GM19351 (cell line): Measurements from ENCODE around the gene LGALS7.
"Not testable (repeated sequence)": the region's sequence is repeated elsewhere in the genome, so short reads cannot be mapped to it uniquely, and the experiment has no call there.

Source experiments
- ATAC-seq: cut with Tn5 transposase; IDR thresholded peaks from one replicate; pipeline ENCODE4 v1.9.1; 2021; ENCODE audit warnings: mild to moderate bottlenecking, moderate library complexity; ENCODE audit not compliant: unreplicated experiment

Gene LGALS7

DNA sequence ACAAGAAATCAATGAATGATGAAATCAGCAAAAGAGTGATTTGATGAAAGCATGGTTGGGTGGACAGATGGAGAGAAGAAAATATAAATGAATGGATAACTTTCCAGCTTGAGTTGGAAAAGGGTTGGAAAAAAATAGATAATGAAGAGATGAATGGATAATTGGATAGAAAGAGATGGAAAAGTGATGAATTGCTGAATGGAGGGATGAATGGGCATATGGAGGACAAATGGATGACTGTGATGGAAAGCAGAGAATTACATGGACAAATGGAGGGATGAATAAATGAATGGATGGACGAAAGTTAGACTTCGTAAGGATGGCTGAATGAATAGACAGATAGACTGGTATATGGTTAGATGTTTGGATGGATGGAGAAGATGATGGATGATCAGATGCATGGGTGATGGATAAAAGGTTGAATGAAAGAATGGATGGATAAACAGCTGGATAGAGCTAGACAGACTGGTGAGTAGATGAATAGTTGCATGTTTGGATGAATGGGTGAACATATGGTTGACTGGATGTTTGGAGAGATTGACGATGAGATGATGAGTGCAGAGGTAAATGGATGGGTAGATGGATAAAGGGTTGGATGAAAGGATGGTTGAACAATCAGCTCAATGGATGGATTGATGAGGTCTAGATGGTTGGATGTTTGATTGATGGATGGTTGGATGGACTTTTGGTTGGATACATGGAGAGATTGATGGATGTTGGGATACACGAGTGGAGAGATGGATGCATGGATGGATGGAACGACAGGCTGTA, 27.4 kb upstream of the LGALS7 start:
- ATAC-seq, result no peak

- no peak for ATAC-seq
Observed at GRCh38 chr19:38799104-38799503, 25.8 kb upstream of the LGALS7 start.

DNA sequence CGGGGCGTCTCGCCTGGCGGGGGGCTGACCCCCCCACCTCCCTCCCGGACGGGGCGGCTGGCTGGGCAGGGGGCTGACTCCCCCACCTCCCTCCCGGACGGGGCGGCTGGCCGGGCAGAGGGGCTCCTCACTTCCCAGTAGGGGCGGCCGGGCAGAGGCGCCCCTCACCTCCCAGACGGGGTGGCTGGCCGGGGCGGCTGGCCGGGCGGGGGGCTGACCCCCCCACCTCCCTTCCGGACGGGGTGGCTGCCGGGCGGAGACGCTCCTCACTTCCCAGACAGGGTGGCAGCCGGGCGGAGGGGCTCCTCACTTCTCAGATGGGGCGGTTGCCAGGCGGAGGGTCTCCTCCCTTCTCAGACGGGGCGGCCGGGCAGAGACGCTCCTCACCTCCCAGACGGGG, 24.5 kb upstream of the LGALS7 start:
- ATAC-seq, result not testable (repeated sequence)

GRCh38 chr19:38796154-38796553, 22.8 kb upstream of the LGALS7 start:
- ATAC-seq, result no peak

- ATAC-seq, result no peak
Observed at GRCh38 chr19:38795549-38795948, 22.2 kb upstream of the LGALS7 start.

DNA sequence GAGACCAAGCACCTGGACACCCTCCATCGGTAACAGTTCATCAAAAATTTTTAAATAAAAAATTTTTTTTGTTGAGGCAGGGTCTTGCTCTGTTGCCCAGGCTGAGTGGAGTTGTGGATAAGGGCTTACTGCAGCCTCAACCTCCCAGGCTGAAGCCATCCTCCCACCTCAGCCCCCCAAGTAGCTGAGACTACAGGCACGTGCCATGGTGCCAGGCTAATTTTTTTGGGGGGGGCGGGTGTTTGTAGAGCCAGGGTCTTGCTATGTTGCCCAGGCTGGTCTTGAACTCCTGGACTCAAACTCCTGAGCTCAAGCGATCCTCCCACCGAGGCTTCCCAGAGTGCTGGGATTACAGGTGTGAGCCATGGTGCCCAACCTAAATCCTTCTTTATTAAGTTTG, 20.4 kb upstream of the LGALS7 start:
- no peak for ATAC-seq

GRCh38 chr19:38793177-38793576, 19.9 kb upstream of the LGALS7 start:
- no peak for ATAC-seq

DNA sequence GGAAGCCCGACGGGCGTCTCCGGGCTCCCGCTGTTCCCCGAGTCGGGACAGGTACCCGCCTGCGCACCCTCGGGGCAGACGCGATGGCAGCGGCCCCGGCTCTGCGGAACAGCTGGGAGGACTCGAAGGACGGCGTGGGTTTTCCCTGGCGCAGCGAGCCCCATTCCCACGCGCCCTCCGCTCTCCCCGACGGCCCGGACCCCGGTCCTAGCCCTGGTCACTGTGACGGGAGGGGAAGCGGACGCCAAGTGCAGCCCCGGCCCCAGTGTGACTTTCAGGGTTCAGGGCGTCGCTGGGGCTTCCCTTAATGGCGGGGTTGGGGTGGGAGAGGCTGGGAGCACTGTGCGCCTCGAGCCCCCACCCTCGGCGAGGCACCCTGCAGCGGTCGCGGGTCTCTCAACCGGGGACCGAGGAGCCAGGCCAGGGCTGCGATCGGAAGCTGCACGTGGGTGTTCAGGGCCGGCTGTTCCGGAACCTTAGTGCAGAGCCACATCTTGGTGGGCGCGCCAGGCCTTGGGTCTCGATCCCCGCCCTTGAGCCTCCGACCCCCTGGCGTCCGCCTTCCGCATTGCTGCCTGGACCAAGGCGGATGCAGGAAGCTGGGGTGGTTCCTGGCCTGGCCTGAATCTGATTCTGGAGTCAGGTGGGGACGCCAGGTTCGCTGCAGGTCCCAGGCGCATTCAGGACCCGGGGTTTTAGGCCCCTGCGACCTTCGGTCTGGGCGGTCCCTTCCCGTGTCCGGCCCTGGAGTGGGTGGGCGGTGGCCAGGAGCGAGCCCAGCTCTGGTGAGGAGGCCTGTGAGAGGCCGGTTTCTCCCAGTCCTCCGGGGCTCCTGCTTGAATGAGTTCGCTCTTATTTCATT, 19.2 kb upstream of the LGALS7 start:
- ATAC-seq, result no peak

GRCh38 chr19:38791451-38792064, 18.2 kb upstream of the LGALS7 start:
- peak; percentile 61 for ATAC-seq

DNA sequence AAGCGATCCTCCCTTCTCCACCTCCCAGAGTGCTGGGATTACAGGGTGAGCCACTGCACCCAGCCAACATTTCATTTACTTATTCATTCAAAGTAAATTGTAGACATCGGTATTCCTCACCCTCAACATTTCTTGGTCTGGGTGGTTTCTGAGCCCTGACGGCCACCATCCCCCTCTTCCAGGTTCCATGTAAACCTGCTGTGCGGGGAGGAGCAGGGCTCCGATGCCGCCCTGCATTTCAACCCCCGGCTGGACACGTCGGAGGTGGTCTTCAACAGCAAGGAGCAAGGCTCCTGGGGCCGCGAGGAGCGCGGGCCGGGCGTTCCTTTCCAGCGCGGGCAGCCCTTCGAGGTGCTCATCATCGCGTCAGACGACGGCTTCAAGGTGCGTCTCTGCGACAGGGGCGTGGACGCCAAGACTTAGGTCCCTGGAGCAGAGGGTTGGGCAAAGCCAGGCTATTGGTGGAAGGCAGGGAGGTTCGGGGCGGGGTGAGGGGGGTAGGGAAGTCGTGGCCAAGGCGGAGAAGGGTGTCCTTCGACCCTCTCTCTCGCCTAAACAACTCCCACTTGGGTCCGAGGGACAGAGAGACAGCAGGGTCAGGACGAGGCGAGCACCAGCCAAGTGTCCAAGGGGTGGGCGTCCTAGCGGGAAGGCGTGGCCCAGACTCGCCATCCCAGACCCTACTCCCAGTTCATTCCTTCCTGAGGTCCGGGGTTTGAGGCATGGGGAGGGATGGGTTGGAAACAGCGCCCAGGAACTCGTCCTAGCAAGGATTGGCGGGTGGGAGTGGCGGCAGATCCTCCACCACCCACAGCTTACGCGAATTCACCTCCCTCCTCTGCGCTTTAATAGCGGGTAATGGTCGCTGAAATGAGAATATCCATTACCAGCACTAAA, 17.4 kb upstream of the LGALS7 start:
- not testable (repeated sequence) for ATAC-seq

GRCh38 chr19:38788478-38789243, 15.3 kb upstream of the LGALS7 start, which contains the start of gene LGALS7B:
Gene LGALS7B (plus strand): TSS chr19:38789200. CDS start chr19:38789227, 27 bp downstream.
- no peak for ATAC-seq

DNA sequence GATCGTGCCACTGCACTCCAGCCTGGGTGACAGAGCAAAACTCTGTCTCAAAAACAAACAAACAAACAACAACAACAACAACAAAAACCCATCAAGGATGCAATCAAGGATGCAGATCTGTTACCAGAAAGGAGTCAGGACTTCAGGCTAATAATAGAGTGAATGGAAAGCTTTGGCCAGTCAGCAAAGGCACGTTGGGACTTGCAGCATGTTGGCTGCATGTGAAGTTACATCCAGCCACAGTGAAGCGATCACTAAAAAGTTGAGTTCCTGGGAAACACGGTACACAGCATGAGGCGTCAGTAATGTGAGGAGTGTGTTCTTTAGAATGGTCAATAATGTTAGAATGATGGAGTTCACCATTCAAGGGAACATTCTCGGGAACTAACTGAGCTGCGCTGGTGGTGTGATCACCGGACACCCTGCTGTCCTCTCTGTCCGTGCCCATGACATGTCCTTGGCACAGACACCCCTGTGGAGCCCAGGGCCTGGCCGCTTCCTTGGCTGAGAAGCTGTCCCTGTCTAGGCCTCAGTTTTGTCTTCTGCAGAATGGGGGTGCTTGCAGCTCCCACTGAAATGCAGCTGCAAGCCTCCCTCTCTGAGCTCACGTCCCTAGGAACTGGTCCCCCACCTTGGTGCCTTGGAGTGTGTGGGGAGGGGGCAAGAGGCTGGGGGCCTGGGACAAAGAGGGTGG, 13.4 kb upstream of the LGALS7 start:
- ATAC-seq, result no peak

DNA sequence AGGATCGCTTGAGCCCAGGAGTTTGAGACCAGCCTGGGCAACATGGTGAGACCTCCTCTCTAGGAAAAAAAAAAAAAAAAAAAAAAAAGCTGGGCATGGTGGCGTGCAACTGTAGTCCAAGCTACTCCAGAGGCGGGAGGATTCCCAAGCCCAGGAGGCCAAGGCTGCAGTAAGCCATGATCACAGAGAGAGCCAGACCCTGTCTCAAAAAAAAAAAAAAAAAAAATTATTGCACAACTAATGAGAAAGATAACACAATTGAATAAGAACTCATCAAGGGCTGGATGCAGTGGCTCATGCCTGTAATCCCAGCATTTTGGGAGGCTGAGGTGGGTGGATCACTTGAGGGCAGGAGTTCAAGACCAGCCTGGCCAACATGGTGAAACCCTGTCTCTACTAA, 12.7 kb upstream of the LGALS7 start:
- not testable (repeated sequence) for ATAC-seq

DNA sequence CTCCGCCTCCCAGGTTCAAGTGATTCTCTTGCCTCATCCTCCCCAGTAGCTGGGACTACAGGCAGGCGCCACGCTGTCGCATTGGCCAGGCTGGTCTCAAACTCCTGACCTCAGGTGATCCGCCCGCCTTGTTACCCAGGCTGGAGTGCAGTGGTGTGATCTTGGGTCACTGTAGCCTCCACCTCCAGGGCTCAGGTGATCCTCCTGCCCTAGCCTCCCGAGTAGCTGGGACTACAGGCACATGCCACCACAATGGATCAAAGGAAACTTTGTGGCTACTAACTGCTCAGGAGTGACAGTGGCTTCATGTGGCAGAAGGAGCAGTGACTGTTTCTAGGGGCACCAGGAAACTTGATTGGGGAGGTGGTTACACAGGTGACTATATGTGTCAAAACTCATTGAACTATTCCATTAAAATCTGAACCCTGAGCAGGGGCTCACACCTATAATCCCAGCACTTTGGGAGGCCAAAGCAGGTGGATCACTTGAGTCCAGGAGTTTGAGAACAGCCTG, 11.9 kb upstream of the LGALS7 start:
- no peak for ATAC-seq

DNA sequence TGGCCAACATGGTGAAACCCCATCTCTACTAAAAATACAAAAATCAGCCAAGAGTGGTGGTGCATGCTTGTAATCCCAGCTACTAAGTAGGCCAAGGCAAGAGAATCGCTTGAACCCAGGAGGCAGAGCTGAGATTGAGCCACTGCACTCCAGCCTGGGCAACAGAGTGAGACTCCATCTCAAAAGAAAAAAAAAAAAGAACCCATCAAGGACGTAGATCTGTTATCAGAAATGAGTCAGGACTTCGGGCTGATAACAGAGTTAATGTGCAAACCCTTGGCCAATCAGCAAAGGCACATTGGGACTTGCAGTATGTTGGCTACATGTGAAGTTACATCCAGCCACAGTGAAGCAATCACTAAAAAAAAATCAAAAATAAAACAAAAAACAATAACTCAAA, 10.9 kb upstream of the LGALS7 start:
- ATAC-seq, result no peak

- ATAC-seq, result not testable (repeated sequence)
Observed at GRCh38 chr19:38782212-38782611, 8.9 kb upstream of the LGALS7 start.

GRCh38 chr19:38781058-38781457, 7.7 kb upstream of the LGALS7 start:
- ATAC-seq, result no peak

DNA sequence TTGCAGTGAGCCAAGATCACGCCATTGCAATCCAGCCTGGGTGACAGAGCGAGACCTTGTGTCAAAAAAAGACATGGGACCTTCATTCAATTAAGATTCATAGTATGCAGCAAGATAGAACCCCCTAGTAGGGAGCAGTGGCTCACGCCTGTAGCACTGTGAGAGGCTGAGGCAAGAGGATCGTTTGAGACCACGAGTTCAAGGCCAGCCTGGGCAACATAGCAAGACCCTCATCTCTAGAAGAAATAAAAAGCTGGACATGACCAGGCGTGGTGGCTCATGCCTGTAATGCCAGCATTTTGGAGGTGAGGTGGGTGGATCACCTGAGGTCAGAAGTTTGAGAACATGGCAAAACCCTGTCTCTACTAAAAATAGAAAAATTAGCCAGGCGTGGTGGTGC, 7.1 kb upstream of the LGALS7 start:
- no peak for ATAC-seq

DNA sequence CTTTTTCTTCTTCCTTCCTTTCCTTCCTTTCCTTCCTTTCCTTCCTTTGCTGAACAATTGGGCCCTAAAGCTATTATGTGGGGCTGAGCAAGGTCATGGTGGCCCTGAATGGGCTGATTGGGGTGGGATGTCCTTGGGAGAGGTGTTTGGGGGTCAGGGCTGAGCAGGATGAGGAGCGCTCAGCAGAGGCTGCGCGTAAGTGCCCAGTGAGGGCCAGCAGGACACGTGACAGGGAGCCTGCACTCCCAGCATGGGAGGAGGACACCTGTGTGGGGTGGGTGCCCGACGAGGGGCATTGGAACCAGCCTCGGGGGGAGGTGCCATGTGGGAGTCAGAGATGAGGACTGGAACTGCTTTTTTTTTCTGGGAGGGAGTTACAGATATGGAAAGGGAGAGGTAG, 5.4 kb upstream of the LGALS7 start:
- no peak for ATAC-seq
